D721Med (cell line): ENCODE data around the gene OR1D5.
A peak's percentile ranks its signal among the peaks of the same experiment; 100 is the strongest.
"Not testable (repeated sequence)": the region's sequence is repeated elsewhere in the genome, so short reads cannot be mapped to it uniquely, and the experiment has no call there.

Experiments used
- DNase-seq: peaks from one replicate; pipeline ENCODE4 v3.0.0; 2011; ENCODE audit warnings: low spot score; ENCODE audit not compliant: insufficient read length
- FAIRE-seq: peaks from 2 replicates; lab custom pipeline; 2011; peaks lifted over from hg19 to GRCh38; lab: Jason Lieb, UNC
- TF ChIP-seq, protein P1 (sequence below): IDR thresholded peaks from 2 replicates; pipeline ENCODE4 v1.5.1; 2012; ENCODE audit warnings: mild to moderate bottlenecking, control low read depth; ENCODE audit not compliant: insufficient read depth; ENCODE audit errors: missing control alignments

The OR1D5 gene, protein sequence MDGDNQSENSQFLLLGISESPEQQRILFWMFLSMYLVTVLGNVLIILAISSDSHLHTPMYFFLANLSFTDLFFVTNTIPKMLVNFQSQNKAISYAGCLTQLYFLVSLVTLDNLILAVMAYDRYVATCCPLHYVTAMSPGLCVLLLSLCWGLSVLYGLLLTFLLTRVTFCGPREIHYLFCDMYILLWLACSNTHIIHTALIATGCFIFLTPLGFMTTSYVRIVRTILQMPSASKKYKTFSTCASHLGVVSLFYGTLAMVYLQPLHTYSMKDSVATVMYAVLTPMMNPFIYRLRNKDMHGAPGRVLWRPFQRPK

DNA sequence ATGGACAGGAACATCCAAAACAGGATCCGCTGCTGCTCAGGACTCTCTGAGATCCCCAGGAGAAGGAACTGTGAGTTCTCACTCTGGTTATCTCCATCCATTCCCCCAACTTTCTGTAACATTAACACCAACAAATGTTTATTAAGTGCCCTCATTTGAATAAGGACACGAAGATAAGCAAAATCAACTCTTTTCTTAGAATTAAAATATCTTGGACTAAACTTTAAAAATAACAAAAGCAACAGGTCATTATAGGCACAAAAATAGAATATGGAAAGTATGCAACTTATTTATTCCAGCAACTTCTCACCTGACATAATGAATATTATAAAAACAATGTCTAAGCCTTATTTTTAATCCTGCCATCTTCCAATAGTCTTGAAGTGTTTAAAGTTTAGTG lies at the start of gene OR1D5:
OR1D5 (minus strand) TSS at position 101 of the 400 bp plus-strand sequence; CDS start at position 101, 0 bp downstream.
- FAIRE-seq, DNase-seq: not testable (repeated sequence)

DNA sequence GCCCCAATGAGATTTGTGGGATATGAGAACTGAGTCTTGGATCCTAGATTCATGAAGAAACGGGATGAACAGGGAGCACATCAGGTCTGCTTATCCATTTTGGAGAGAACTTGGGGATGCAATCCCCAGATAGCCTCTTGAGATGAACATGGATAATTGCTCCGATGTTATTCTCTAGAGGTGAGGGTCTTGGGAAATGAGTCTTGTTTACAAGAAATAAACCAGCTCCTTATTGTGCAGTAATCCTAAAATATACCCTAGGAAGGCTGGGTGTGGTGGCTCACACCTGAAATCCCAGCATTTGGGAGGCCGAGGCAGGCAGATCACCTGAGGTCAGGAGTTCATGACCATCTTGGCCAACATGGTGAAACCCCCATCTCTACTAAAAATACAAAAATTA lies 40.9 kb upstream of the OR1D5 start, which contains the start of gene OR1D2:
OR1D2 (minus strand) TSS at position 101 of the 400 bp plus-strand sequence. CDS start 11,426 bp downstream, outside the sequence.
- TF ChIP-seq, protein P1, sequence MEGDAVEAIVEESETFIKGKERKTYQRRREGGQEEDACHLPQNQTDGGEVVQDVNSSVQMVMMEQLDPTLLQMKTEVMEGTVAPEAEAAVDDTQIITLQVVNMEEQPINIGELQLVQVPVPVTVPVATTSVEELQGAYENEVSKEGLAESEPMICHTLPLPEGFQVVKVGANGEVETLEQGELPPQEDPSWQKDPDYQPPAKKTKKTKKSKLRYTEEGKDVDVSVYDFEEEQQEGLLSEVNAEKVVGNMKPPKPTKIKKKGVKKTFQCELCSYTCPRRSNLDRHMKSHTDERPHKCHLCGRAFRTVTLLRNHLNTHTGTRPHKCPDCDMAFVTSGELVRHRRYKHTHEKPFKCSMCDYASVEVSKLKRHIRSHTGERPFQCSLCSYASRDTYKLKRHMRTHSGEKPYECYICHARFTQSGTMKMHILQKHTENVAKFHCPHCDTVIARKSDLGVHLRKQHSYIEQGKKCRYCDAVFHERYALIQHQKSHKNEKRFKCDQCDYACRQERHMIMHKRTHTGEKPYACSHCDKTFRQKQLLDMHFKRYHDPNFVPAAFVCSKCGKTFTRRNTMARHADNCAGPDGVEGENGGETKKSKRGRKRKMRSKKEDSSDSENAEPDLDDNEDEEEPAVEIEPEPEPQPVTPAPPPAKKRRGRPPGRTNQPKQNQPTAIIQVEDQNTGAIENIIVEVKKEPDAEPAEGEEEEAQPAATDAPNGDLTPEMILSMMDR, result no peak
- DNase-seq, result no peak
- FAIRE-seq, result no peak

DNA sequence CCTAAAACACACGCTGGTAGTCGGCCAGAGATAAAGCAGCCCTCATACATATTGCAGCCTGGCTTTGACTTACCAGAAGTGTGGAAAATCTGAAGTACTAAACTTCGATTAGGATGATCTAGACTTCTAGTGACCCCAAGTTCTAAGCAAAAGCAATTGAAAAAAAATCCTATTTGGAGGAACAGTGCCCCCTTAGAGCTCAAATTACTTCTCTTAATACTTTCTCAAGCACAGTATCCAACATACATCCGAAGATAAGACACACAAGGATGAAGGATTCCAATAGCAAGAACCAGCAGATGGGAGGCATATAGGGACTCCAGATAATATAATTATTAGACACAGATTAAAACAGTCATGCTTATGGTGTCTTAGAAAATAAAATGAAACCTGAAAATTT lies 10.4 kb upstream of the OR1D5 start:
- DNase-seq, FAIRE-seq: not testable (repeated sequence)

DNA sequence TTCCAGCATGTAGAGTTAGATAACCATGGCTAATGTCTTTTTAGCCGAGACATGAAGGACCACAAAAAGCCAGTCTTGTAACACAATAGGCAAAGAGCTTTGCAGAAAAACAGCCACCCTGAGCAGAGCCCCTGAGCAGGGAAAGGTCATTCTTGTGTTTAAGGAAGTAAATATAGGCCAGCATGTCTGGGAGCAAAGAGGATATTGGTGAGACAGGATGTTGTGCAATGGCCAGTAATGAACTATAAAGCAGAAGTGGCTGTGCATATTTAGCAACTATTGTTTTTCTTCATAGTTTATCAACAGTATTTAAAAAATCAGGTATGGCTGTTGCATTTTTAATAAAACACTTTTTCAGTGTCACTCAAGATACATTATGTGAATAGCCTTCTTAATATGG lies 1.8 kb upstream of the OR1D5 start:
- DNase-seq, FAIRE-seq: not testable (repeated sequence)

DNA sequence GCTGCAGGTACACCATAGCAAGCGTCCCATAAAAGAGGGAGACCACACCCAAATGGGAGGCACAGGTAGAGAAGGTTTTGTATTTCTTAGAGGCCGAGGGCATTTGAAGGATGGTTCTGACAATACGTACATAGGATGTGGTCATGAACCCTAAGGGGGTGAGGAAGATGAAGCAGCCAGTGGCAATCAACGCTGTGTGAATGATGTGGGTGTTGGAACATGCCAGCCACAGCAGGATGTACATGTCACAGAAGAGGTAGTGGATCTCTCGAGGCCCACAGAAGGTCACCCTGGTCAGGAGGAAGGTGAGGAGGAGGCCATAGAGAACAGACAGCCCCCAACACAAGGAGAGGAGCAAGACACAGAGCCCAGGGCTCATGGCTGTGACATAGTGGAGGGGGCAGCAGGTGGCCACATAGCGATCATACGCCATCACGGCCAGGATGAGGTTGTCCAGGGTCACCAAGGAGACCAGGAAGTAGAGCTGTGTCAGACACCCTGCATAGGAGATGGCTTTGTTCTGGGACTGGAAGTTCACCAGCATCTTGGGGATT lies 506 bp downstream of the OR1D5 start:
- not testable (repeated sequence) for DNase-seq, FAIRE-seq

DNA sequence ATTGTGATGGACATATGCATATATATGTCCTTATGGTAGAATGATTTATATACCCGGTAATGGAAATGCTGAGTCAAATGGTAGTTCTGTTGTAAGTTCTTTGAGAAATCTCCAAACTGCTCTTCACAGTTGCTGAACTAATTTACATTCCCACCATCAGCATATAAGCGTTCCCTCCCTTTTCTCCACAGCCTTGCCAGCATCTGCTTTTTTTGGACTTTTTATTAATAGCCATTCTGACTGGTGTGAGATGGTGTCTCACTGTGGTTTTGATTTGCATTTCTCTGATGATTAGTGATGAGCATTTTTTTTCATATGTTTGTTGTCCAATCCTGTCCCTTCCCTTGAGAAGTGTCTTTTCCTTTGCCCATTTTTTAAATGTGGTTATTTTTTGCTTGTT lies 8.5 kb downstream of the OR1D5 start:
- not testable (repeated sequence) for DNase-seq, FAIRE-seq

DNA sequence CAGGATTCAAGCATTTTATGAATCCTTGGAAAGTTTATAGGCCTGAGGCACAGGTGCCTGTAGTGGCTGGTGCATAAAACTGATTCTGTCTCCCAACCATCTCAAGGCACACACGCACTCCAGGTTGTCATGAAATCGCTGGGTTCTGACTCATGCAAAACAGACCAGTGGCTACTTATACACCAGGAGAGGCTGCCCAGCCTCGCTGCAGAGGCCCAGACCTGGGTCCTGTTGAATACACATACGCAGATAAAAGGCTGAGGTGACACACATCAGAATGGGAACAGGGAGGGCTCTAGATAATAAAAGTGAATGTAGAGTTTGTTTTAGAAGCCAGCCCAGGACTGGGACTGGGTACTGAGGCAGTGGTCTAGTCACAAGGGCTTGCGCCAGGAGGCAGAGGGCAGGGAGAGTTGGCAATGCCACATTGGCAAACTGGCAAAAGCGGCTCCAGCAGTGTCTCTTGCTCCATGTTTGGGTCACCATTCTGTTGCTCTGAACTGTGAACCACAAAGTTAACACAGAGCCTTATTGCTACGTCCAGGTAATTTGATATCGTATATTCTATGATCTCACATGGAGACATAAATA lies 13.6 kb downstream of the OR1D5 start:
- FAIRE-seq, result no peak
- no peak for DNase-seq
- TF ChIP-seq, protein P1, result no peak

DNA sequence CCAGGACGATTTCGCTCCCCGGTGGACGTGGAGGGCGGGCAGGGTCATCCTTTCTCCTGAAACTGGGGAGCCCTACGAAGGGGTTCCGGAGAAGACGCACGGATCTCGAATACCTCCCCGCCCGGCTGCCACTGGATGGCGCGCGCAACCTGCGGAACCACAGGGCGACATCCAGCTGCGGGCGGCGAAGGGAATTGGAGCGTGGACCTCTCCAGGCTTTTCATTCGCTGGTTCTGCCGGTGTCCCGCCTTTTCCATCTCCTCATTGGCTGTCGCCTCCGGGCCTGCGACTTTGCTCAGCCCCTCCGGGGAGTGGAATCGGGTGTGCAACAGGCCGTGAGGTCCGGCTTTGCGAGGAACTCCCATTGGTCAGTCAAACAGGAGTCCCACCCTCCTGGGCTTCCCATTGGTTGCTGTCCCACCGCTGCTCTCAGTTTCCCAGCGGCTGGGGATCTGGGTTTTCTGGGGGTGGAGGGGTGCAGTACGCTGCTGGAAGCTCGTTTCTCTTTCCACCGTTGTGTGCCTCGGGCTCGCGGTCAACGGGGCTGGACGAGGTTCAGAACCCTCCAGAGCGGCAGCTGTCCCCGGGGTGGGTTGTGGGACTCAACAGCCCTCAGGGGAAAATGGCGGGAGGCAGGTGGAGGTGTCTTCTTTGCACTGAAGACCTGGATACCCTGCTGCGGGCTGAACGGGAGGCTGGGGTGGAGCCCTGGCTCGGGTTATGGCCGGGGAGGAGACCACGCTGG lies 14.5 kb downstream of the OR1D5 start:
- TF ChIP-seq, protein P1, result peak; percentile 41
- peak; percentile 53 for DNase-seq
- FAIRE-seq, result no peak

DNA sequence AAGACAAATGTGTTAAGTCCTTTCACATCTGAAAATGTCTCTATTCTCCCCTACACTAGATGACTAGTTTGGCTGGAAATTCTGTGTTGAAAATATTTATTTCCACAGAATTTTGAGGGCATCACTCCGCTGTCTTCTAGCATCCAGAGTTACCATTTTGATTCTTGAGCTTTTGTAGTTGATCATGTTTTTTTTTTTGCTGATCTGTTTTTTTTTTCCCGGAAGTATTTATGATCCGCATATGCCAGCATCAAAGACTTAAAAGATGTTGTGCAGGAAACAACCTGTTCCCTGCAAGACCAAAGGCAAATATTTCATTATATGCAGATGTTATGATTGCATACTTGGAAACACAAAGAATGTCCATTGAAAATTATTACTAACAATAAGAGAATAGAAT lies 16.7 kb downstream of the OR1D5 start:
- TF ChIP-seq, protein P1, result no peak
- DNase-seq, result no peak
- FAIRE-seq, result no peak
